GM19438 (cell line): ENCODE measurements around the gene STK38L.
A peak's percentile ranks its signal among the peaks of the same experiment; 100 is the strongest.

Experiments
- ATAC-seq: cut with Tn5 transposase; IDR thresholded peaks from one replicate; pipeline ENCODE4 v1.9.1; 2021; ENCODE audit warnings: low read depth; ENCODE audit not compliant: unreplicated experiment

The STK38L gene

DNA sequence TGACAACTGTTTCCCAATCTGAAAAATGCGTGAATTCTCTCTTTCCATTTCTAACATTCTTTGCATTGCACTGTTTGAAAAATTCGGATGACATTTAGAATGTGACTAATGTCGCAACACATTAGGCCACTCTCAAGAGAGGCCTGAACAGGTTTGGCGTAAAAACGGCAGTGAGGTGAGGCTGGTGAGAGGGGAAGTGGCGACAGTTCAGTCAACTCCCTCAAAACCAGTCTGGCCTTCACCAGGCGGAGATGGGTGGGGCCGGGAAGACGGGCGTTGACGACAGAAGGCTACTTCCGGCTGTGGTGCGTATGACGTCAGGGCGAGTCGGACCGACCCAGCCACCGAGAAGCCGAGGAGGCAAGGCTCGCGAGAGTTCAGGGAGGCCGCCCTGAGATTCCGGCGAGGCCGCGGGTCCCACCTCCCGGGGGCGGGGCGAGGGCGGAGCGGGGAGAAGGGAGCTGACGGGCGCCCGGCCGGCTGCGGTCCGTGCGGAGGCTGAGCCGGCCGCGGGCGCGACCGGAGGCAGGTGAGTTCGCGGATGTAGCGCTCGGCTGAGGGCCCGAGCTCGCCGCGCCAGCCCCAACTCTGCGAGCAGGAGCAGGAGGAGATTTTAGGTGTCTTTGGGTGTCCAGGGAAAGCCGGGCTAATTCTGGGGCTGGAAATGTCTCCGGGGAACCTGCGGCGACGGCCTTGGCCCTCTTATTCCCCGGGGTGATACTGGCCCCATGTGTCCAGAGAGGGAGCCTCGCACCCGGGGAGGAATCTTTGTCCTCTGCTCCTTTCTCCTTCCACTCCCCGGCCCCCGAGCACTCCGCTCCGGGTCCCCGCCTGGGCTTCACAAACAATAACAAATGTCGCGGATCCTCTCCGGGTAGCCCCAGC lies at the start of gene STK38L:
STK38L (plus strand) TSS at position 483 of the 885 bp plus-strand sequence. CDS start 53,435 bp downstream, outside the sequence.
- peak; percentile 96 for ATAC-seq

GRCh38 chr12:27194644-27195043 lies 49.4 kb upstream of the STK38L start:
- ATAC-seq = no peak

DNA sequence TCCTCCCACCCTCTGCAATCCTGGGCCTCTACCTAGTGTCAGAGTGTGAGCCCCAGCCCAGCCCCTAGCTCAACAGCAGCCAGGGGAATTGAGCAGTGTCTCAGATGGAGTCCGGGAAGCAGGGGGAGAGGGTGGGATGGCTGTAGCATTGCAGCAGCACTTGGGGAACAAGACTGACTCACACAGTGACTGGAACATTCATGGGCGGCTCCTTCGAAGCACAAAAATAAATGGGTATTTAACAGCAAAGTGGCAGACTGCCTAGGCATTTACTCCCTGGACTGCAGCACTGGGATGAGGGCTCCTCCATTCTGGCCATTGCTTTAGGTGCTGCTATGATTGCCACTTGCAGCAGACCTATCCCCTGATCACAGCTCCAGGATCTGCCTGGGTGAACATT lies 46.0 kb upstream of the STK38L start:
- no peak for ATAC-seq

- ATAC-seq = no peak
Observed at GRCh38 chr12:27199638-27200300, 44.3 kb upstream of the STK38L start.

GRCh38 chr12:27201169-27201568 lies 42.9 kb upstream of the STK38L start:
- ATAC-seq = no peak

DNA sequence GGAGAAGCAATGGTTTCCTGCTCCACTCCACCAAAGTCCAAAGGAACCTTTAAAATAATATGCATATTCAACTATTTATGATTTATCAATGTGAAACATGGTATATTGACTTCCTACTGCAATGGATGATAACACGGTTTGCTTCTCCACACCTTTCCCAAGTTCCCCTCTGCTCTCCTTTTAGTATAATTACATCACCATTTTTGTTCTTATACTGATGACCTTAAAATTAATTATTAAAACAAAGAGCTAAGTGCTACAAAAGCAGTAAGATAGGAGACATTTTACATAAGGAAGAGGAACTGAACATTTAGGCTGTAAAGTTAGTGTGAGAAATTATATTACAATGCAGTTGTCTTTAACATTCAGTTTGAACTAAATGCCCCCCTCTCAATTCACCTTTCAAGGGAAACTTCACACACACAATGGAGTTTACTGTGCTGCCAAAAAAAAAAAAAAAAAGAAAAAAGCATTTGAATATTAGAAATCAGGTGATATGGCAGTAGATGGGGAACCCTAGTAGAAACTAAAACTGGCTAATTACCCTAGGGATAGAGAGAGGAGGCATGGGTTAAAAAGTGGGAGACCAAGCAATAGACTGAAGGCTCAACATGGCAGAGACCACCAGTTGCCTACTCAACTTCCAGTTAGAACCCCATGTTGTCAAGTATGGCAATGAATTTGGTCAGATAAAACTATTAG lies 37.1 kb upstream of the STK38L start:
- ATAC-seq = no peak

DNA sequence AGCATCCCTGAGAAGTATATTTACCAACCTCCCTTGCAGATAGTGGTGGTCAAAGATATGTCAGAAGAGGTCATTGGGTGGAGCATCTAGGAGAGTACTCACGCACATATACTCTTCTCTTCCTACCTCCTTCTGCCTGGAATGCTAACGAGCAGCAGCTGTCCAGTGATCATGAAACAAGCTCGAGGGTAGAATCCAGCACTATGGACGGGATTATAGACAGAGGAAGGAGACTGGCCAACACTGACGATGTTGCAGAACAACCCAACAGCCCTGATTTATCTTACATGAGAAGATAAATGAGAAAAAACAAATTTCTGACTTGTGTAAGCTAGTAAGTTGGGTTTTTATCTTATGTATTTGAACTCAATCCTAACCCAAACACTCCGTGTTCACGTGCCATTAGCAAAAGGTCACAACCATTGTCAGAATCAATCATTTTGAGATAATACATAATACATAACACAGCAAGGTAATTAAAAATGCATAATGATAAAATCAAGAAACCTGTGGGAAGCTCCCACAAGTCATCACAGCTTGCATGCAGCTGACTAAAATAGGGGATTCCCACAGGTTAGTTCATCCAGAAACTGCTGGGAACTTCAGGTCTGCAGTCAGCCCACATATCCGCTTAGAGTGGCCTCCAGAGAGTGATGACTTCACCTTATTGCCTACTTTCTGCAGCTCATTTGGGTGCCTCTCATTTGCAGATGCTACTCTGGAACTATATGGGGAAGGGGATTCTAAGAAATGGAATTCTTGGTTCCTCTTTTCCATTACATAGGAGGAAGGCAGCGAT lies 36.3 kb upstream of the STK38L start:
- peak; percentile 82 for ATAC-seq

DNA sequence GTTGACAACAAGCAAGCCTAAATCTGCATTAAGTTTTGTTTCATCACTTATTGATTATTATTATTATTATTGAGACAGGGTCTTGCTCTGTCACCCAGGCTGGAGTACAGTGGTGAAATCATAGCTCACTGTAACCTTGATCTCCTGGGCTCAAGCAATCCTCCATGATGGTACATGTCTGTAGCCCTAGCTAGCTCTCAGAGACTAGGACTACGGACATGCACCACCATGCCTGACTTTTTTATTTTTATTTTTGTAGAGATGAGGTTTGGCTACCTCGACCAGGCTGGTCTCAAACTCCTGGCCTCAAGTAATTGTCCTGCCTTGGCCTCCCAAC lies 35.7 kb upstream of the STK38L start:
- peak; percentile 33 for ATAC-seq

GRCh38 chr12:27209257-27209910 lies 34.7 kb upstream of the STK38L start:
- ATAC-seq = no peak

DNA sequence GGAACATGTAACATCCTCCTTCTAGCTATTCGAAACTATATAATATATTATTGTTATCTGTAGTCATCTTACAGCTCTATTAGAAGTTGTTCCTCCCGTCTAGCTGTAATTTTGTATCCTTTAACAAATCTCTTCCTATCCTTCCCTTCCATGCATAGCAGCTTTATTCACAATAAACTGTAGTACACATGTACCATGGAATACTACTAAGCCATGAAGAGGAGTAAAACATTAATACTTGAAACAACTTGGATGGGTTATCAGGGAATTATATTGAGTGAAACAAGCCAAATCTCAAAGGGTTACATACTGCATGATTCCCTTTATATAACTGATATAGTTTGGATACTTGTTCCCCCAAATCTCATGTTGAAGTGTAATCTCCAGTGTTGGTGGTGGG lies 33.9 kb upstream of the STK38L start:
- no peak for ATAC-seq

- no peak for ATAC-seq
Observed at GRCh38 chr12:27212861-27213260, 31.2 kb upstream of the STK38L start.

DNA sequence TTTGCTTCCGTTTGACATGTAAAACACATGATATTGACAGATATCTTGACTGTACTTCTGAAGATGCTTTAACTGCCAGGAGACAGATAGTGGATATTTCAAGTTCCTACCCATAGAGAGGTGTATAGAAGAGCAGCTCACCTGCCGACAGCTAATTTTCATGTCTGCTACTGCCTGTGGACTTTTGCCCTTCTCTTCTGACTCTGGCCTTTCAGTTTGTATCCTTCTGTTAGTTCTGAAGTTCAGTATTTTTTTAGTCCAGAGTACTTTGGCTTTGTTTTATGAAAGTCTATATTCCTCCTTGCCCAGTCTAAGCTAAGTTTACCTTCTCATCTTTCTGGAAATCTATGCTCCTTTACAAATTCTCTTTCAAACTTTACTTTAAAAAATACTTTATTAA lies 30.8 kb upstream of the STK38L start:
- no peak for ATAC-seq

- no peak for ATAC-seq
Observed at GRCh38 chr12:27213830-27214787, 30.0 kb upstream of the STK38L start.

- ATAC-seq = no peak
Observed at GRCh38 chr12:27217590-27217989, 26.5 kb upstream of the STK38L start.

- no peak for ATAC-seq
Observed at GRCh38 chr12:27219693-27220054, 24.4 kb upstream of the STK38L start.

DNA sequence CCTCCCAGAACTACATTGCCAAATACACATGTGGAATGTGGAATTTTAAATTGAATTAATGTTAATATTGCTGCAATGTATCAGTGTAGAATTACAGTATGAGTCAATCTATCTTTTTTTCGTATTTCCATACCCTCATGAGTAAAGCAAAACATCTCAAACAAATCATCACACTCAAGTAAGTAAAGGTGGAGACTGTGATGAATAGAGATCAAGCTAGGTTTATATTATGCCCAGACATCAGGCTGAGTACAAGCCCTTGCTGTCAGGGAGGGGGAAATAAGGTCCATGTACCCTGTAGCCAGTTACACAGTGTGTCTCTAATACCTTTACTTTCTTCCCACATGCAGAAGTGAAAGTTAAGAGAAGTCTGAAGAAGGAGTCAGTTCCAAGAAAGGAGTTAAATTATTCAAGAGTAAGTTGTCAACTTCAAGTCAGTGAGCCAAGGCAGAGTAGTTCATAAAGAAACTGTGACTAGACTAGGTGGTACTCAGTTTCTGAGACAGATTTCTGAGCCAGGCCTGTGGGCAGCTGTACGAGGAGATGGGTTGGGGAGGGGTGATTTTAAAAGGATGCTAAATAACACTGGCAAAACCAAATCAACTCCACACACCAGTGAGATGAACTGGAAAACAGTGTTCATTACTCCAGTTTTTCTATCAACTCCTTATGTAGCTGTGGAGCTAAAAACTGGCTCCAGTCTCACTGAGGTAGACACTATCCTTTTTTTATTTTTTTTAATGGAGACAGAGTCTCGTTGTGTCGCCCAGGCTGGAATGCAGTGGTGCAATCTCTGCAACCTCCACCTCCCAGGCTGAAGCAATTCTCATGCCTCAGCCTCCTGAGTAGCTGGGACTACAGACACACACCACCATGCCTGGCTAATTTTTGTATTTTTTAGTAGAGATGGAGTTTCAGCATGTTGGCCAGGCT lies 23.8 kb upstream of the STK38L start:
- ATAC-seq = peak; percentile 54

DNA sequence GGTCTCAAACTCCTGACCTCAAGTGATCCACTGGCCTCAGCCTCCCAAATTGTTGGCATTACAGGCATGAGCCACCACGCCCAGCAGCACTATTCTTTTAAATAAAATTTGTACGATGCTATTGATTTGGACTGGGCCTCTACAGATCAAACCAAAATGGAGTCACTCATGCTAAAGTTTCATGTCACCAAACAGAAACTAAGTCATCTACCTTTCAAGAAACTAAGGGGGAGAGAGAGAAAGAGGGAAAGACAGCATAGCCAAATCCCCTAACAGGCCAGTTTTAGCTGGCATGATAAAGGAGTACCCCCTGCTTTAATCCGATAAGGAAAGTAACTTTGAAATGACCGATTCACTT lies 23.1 kb upstream of the STK38L start:
- ATAC-seq = no peak
